ENCODE measurements around the gene DNPEP.
"Not testable (repeated sequence)": the region's sequence is repeated elsewhere in the genome, so short reads cannot be mapped to it uniquely, and the experiment has no call there.

The DNPEP gene

GRCh38 chr2:219419012-219419324 is 31.3 kb upstream of the DNPEP start:
- no peak for DNase-seq

- DNase-seq: no peak
Observed at GRCh38 chr2:219418155-219419011, 30.7 kb upstream of the DNPEP start, which contains the start of gene DES. DES (plus strand) TSS chr2:219418377; CDS start chr2:219418463, 86 bp downstream.

- DNase-seq: no peak
Observed at GRCh38 chr2:219417374-219417773, 29.7 kb upstream of the DNPEP start.

- DNase-seq: no peak
Observed at GRCh38 chr2:219416938-219417337, 29.2 kb upstream of the DNPEP start.

- no peak for DNase-seq
Observed at GRCh38 chr2:219416235-219416602, 28.5 kb upstream of the DNPEP start.

- no peak for DNase-seq
Observed at GRCh38 chr2:219415580-219416234, 28.0 kb upstream of the DNPEP start.

DNA sequence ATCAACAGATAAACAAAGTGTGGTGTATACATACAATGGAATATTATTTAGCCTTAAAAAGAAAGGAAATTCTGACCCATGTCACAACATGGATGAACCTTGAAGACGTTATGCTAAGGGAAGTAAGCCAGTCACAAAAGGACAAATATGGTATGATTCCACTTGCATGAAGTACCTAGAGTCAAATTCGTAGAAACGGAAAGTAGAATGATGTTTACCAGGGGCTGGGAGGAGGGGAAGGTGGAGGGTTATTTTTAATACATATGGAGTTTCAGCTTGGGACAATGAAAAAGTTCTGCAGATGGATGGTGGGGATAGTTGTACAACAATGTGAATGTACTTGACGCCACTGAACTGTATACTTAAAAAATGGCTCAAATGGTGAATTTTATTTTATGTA is 27.1 kb upstream of the DNPEP start:
- DNase-seq: no peak

DNA sequence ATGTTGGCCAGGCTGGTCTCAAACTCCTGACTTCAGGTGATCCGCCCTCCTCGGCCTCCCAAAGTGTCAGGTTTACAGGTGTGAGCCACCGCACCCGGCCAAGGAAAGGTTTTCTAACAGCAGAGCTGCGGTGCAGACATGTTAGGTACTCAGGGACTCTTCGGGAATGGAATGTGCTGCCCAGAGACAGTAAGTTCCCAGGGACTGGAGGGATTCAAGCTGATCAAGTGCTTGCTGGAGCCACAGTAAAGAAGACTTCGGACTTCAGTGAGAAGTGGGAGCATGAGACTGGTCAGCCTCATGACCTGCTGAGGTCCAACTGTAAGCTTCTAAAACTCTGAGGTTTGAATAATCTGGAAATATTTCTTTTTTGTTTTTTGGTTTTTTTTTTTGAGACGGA is 22.7 kb upstream of the DNPEP start:
- no peak for DNase-seq

- no peak for DNase-seq
Observed at GRCh38 chr2:219409619-219410018, 21.9 kb upstream of the DNPEP start.

- DNase-seq: no peak
Observed at GRCh38 chr2:219408631-219409030, 20.9 kb upstream of the DNPEP start.

GRCh38 chr2:219408204-219408603 is 20.5 kb upstream of the DNPEP start:
- no peak for DNase-seq

- not testable (repeated sequence) for DNase-seq
Observed at GRCh38 chr2:219407343-219407742, 19.6 kb upstream of the DNPEP start.

GRCh38 chr2:219406861-219407230 is 19.1 kb upstream of the DNPEP start:
- DNase-seq: no peak

- no peak for DNase-seq
Observed at GRCh38 chr2:219405958-219406860, 18.5 kb upstream of the DNPEP start.

DNA sequence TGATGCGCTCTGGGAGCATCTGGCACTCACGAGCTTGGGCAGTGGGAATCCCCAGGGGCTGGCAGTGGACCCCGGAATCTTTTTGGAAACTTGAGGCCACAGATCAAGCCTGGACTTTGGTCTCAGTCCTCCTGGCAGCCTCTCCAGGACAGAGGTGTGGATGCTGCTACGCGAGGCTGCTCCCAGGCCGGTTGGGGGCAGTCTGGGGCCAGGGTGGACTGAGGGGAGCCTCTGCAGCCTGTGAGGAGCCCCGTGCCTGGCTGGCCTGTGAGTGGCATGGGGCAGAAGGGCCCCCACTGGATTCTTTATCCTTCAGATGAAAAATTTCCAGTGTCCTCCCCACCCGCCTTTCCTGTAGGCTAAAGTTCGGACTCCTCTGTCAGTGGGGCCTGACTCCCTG is 17.7 kb upstream of the DNPEP start:
- DNase-seq: no peak

GRCh38 chr2:219404954-219405353 is 17.2 kb upstream of the DNPEP start:
- no peak for DNase-seq

DNA sequence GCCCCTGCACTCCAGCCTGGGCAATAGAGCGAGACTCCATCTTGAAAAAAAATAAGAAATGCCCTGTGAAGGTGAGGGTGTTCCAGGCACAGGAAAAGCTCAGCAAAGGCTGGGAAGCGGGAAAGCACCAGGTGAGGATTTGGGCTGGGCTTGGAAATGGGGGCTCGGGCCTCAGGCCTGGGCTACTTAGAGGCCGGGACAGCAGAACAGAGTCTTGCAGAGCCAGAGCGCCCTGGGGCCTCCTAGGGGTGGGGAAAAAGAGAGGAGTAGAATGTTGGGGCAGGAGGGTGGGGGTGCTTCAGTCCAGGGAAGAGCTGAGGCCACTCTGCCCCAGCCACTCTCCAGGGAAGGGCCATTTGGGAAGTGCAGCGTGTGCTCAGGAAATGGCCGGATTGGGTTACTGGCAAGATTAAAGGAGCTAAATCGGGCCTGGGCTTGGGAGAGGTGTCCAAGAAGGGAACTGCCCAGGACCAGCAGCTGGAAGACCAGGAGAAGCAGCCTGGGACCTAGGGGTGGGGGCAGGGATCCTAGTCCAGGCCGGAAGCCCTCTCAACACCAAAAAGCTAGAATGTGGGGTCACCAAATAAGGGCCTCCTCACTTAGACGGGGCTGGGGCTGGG is 16.7 kb upstream of the DNPEP start:
- no peak for DNase-seq

- no peak for DNase-seq
Observed at GRCh38 chr2:219403861-219404260, 16.1 kb upstream of the DNPEP start.

GRCh38 chr2:219402665-219403515 is 15.2 kb upstream of the DNPEP start:
- DNase-seq: peak; percentile 53

DNA sequence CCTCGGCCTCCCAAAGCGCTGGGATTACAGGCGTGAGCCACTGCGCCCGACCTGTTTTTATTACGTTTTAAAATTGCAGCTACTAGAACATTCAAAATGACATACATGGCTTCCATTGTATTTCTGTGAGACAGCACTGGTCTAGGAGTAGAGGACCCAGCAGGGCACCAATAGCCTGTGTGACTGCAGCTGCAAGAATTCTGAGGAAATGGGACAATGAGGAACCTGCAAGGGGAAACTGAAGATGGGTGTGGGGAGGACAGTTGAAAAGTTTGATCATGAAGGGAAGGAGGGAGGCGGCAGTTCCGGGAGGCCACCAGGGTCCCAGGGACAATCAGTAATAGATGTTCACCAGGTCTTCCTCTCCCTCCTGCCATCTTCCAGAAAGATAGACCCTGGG is 13.9 kb upstream of the DNPEP start:
- DNase-seq: no peak

- DNase-seq: no peak
Observed at GRCh38 chr2:219400562-219400961, 12.8 kb upstream of the DNPEP start.
